ENCODE measurements around the gene ECHDC3. TPM values are rescaled to one million over a fixed set of nuclear protein-coding genes. Genes with fewer than 3 reads are reported as not detected.

The ECHDC3 gene
- total and polyA plus RNA-seq, 2 of the 8 experiments (the other 6 are each of a cell fraction or from before 2014, with no cell fraction given) = 15.6 to 19.9 TPM

GRCh38 chr10:11781114-11781513 is 38.9 kb downstream of the ECHDC3 start:
- no peak overlapping the region for H2AFZ ChIP-seq (ENCODE audit: low read length)
- H3K9me3 ChIP-seq (ENCODE audit: insufficient read depth in 2 of 2, low read depth in 1 of 2, low read length in 1 of 2) = no peaks in the 10 kb centered on the region; a peak in 1 of 4 replicates
- POLR2A ChIA-PET (ENCODE audit: partially characterized antibody) = no interaction called here
- no peak overlapping the region for H2BK120ac ChIP-seq (replicated peaks; ENCODE audit: low read depth, low read length)
- no peak overlapping the region for H3K23ac ChIP-seq (ENCODE audit: insufficient read length)
- no peak for FAIRE-seq
- H2BK12ac ChIP-seq (ENCODE audit: low read depth, low read length) = no peak overlapping the region
- H2BK15ac ChIP-seq (ENCODE audit: low read length) = no peak overlapping the region
- no peaks in the 10 kb centered on the region for H4K20me1 ChIP-seq (replicated peaks in 1 of 2; ENCODE audit: control insufficient read depth in 1 of 2, insufficient read depth in 2 of 2, low read length in 2 of 2)
- H2BK5ac ChIP-seq (ENCODE audit: low read depth, low read length) = no peak overlapping the region
- no peak overlapping the region for H4K91ac ChIP-seq (replicated peaks; ENCODE audit: insufficient read length, low read length)
- H3K79me2 ChIP-seq (ENCODE audit: control insufficient read depth in 1 of 2, insufficient read depth in 2 of 2, low read length in 2 of 2) = no peaks in the 10 kb centered on the region
- no peaks in the 10 kb centered on the region for H3K23me2 ChIP-seq (ENCODE audit: low read depth, low read length)
- H3K9ac ChIP-seq (replicated peaks in 1 of 4; ENCODE audit: extremely low read depth in 1 of 4, low read depth in 3 of 4, low read length in 3 of 4) = no peak overlapping the region
- whole genome bisulfite sequencing, 2 experiments (ENCODE audit: extremely low coverage in 1 of 2, insufficient coverage in 1 of 2, insufficient read length in 1 of 2, insufficient replicate concordance in 2 of 2, low coverage in 1 of 2, low lambda C conversion rate in 2 of 2, missing lambda C conversion rate in 1 of 2) = 75% methylated on average over 6 of the region's 6 CpGs; no CpG with 5 or more reads in 1 of the 2 experiments
- no peaks in the 10 kb centered on the region for H3K4me1 ChIP-seq (replicated peaks in 1 of 4; ENCODE audit: control insufficient read depth in 3 of 4, insufficient read depth in 4 of 4, low read length in 3 of 4)
- H3K14ac ChIP-seq (ENCODE audit: insufficient read length) = no peak overlapping the region
- DNase-seq (ENCODE audit: low read depth in 1 of 2, low spot score in 2 of 2) = no peak
- no peak overlapping the region for H3K56ac ChIP-seq (replicated peaks; ENCODE audit: insufficient read length, low read depth, low read length)
- H2AK5ac ChIP-seq (ENCODE audit: low read depth, low read length) = no peak overlapping the region
- H2BK20ac ChIP-seq (ENCODE audit: low read length) = no peak overlapping the region
- H3K4ac ChIP-seq (replicated peaks; ENCODE audit: insufficient read length, low read depth, low read length) = no peak overlapping the region
- H3K36me3 ChIP-seq (ENCODE audit: control insufficient read depth in 2 of 4, insufficient read depth in 4 of 4, low read length in 3 of 4) = no peaks in the 10 kb centered on the region
- no peak overlapping the region for H3K4me2 ChIP-seq (ENCODE audit: insufficient read depth in 1 of 2, low read depth in 2 of 2, low read length in 2 of 2)
- CTCF ChIA-PET (ENCODE audit: partially characterized antibody) = interaction anchor here (0.6 to 3.6 kb wide), 10 partner anchors 9 to 412 kb away, joined by 3 to 20 read pairs (median 10); no protein-coding TSS in a partner anchor
- TF ChIP-seq FOSL1 (IDR thresholded peaks at IDR 0.05; ENCODE audit: insufficient read depth, low read depth, low read length) (no peak), SIRT6 (IDR thresholded peaks at IDR 0.05; ENCODE audit: low read length) (no peak), SP1 (IDR thresholded peaks at IDR 0.05; ENCODE audit: low read depth, low read length) (no peak)
- no peak overlapping the region for H3K4me3 ChIP-seq (ENCODE audit: extremely low read depth in 1 of 4, insufficient read depth in 2 of 4, low read depth in 3 of 4, low read length in 4 of 4)
- no peak overlapping the region for H4K5ac ChIP-seq (ENCODE audit: insufficient read length, low read depth, low read length)
- no peak overlapping the region for H3K18ac ChIP-seq (ENCODE audit: extremely low read depth, low read length)
- H4K8ac ChIP-seq (ENCODE audit: extremely low read depth, insufficient read depth, low read length) = no peak overlapping the region
- H3K27ac ChIP-seq (ENCODE audit: low read depth, low read length) = no peak overlapping the region
- no peaks in the 10 kb centered on the region for H3K79me1 ChIP-seq (ENCODE audit: low read depth, low read length)
- no peaks in the 10 kb centered on the region for H3K27me3 ChIP-seq (replicated peaks in 1 of 4; ENCODE audit: control insufficient read depth in 3 of 4, extremely low read depth in 1 of 4, insufficient read depth in 3 of 4, low read length in 3 of 4)

All from H1 (cell line).